ENCODE results near the gene TCEAL1. TPM values are rescaled to one million over a fixed set of nuclear protein-coding genes. Genes with fewer than 3 reads are reported as not detected.

Gene TCEAL1
- total and polyA plus RNA-seq, 11 donors: 16.4 to 33.2 (median 23.1) TPM

DNA sequence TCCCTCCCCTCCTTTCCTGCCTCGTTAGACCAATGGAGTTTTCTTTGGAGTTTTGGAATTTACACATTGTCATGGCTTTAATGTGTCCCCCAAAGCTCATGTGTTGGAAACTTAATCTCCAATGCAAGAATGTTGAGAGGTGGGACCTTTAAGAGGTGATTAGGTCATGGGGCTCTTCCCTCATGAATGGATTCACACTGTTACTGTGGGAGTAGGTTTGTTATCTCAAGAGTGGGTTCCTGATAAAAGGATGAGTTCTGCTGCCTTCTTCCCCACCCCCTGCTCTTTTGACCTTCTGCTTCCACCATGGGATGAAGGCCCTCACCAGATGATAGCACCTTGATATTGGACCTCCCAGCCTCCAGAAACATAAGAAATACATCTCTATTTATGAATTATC, 41.0 kb downstream of the TCEAL1 start:
- DNase-seq (no peak), ATAC-seq (no peak)
- Histone ChIP-seq H3K4me3 (no peak overlapping the region), H3K27ac (no peak overlapping the region), H3K9me3 (no peaks in the 10 kb centered on the region), H3K36me3 (peaks cover 0 to 6% (median 0%) of the 10 kb centered on the region in 9 donors), H3K27me3 (peaks cover 0 to under 1% (median 0%) of the 10 kb centered on the region in 9 donors), H3K4me1 (no peaks in the 10 kb centered on the region)
- 48 to 77% (median 58%) methylated on average over 1 of the region's 1 CpG for WGBS, 4 donors
- TF ChIP-seq, protein P1, sequence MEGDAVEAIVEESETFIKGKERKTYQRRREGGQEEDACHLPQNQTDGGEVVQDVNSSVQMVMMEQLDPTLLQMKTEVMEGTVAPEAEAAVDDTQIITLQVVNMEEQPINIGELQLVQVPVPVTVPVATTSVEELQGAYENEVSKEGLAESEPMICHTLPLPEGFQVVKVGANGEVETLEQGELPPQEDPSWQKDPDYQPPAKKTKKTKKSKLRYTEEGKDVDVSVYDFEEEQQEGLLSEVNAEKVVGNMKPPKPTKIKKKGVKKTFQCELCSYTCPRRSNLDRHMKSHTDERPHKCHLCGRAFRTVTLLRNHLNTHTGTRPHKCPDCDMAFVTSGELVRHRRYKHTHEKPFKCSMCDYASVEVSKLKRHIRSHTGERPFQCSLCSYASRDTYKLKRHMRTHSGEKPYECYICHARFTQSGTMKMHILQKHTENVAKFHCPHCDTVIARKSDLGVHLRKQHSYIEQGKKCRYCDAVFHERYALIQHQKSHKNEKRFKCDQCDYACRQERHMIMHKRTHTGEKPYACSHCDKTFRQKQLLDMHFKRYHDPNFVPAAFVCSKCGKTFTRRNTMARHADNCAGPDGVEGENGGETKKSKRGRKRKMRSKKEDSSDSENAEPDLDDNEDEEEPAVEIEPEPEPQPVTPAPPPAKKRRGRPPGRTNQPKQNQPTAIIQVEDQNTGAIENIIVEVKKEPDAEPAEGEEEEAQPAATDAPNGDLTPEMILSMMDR (IDR thresholded peaks at IDR 0.05): no peak
- TF ChIP-seq POLR2A (IDR thresholded peaks at IDR 0.05): no peak
- intact Hi-C loops (cut with DNase I): no loop called here

DNA sequence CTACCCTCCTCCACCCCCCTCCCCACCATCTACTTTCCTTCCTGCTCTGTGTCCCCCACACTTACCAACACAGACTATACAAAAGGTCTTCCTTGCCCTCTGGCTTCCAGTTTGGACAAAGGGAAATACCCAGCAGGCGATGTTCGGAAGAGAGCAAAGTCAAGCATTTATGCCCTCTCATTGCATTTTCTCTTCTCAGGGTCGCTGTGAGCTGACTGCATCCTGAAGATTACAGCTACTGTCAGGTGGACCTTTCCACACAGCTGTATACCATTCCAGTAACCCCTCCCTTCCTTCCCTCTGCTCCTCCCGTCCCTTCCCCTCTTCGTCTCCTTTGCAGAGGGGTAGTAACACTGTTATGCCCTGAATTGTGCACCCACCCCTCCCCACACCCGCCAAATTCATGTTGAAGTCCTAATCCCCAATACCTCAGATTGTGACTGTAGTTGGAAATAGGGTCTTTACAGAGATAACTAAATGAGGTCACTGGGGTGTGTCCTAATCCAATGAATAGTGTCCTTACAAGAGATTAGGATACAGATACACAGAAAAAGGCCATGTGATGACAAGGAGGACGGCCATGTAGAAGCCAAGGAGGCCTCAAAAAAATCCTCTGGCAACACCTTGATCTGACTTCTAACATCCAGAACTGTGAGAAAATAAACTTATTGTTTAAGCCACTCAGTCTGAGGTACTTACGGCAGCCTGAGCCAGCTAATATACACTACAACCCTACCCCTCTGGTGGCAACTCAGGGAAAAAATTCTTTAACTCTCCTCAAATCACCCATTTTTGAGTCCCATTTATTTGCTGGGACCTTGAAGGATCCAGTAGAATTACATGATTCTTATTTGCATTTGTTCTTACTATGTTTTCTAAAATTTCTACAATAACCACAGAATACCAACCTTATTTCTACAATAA, 46.0 kb downstream of the TCEAL1 start:
- WGBS, 4 donors: 64 to 80% (median 76%) methylated on average over 8 of the region's 8 CpGs
- Histone ChIP-seq H3K27ac (no peak overlapping the region), H3K27me3 (no peaks in the 10 kb centered on the region), H3K36me3 (peaks cover 0 to 57% (median 39%) of the 10 kb centered on the region in 9 donors), H3K9me3 (no peaks in the 10 kb centered on the region), H3K4me3 (no peak overlapping the region), H3K4me1 (no peaks in the 10 kb centered on the region)
- peak in 2 of 4 donors; percentile 18 to 22 for ATAC-seq
- DNase-seq: no peak
- TF ChIP-seq, protein P1 (IDR thresholded peaks at IDR 0.05): no peak
- no peak for TF ChIP-seq POLR2A (IDR thresholded peaks at IDR 0.05)
- intact Hi-C loops (cut with DNase I): no loop called here

DNA sequence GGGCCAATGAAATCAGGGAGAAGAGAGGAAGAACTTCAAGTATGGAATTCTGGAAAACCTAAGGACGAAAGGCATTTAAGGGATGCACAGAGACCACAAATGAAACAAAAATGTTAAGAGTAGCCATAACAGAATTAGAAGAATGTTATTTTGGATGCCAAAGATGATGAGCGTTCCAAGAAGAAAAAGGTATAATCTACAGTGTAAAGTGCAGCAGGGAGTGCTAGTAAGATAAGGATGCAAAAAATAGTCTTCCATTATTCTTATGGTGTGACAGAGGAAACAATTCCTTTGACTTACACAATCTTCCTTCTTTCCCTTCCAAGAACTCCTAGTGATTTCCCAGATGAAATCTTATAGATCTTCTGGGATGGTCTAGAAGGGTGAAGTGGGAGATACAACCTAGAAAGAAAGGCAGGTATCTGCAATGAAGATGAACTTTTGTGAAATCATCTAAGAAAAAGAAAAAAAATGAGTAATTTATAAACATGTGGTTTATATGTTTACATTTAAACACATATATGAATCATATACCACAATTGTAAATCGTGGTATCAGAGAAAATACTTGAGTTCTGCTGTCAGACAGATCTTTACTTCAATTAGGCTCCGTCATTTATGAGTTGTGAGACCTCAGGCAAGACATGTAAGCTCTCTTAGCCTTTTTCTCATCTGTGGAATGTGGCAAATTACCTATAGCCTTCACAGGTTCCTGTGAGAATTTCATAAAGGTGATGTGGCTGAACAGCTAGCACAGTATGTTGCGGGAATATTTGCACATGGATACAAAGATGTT, 49.6 kb downstream of the TCEAL1 start:
- Histone ChIP-seq H3K36me3 (peaks cover 0 to 93% (median 53%) of the 10 kb centered on the region in 9 donors), H3K9me3 (no peaks in the 10 kb centered on the region), H3K27me3 (no peaks in the 10 kb centered on the region), H3K4me3 (no peak overlapping the region), H3K4me1 (peaks cover 0 to 15% (median 2%) of the 10 kb centered on the region in 12 donors), H3K27ac (no peak overlapping the region)
- 70 to 84% (median 78%) methylated on average over 5 of the region's 5 CpGs for WGBS, 4 donors
- intact Hi-C loops (cut with DNase I): no loop called here
- ATAC-seq: no peak
- TF ChIP-seq POLR2A (IDR thresholded peaks at IDR 0.05): no peak
- TF ChIP-seq, protein P1 (IDR thresholded peaks at IDR 0.05): no peak
- no peak for DNase-seq

Other genes starting within 250 kb of the TCEAL1 start
- gene RAB40A, start 109.5 kb upstream of the TCEAL1 start, total RNA-seq: under 1 TPM in 4 of 9 donors, not detected in 5; 0.12 to 0.43 (median 0.17) TPM
- gene RAB40A, start 109.5 kb upstream of the TCEAL1 start, polyA plus RNA-seq: under 1 TPM in 1 of 2 donors, not detected in 1; 0.11 TPM
- 10 to 100 TPM; 50.9 to 75.3 (median 64.8) TPM for gene TCEAL4, start 43.5 kb upstream of the TCEAL1 start, total RNA-seq
- gene TCEAL4, start 43.5 kb upstream of the TCEAL1 start, polyA plus RNA-seq: 100 to 1,000 TPM; 105 to 176 TPM
- 10 to 100 TPM; 16.1 to 26.0 (median 20.2) TPM for gene TCEAL3, start 21.0 kb upstream of the TCEAL1 start, total RNA-seq
- gene TCEAL3, start 21.0 kb upstream of the TCEAL1 start, polyA plus RNA-seq: 10 to 100 TPM; 30.3 to 37.7 TPM
- gene MORF4L2, start 57.7 kb downstream of the TCEAL1 start, total RNA-seq: 100 to 1,000 TPM; 148 to 238 (median 189) TPM
- 100 to 1,000 TPM; 102 to 511 TPM for gene MORF4L2, start 57.7 kb downstream of the TCEAL1 start, polyA plus RNA-seq
- gene TMEM31, start 81.9 kb downstream of the TCEAL1 start, total RNA-seq: not detected
- under 1 TPM in 1 of 2 donors, not detected in 1; 0.38 TPM for gene TMEM31, start 81.9 kb downstream of the TCEAL1 start, polyA plus RNA-seq
- 10 to 100 TPM in 1 of 9 donors, 1 to 10 TPM in 8; 1.2 to 12.5 (median 4.1) TPM for gene PLP1, start 147.9 kb downstream of the TCEAL1 start, total RNA-seq
- gene PLP1, start 147.9 kb downstream of the TCEAL1 start, polyA plus RNA-seq: 1 to 10 TPM; 1.5 to 2.9 TPM
- gene RAB9B, start 203.3 kb downstream of the TCEAL1 start, total RNA-seq: 10 to 100 TPM in 8 of 9 donors, 1 to 10 TPM in 1; 7.6 to 44.7 (median 28.4) TPM
- 1 to 10 TPM; 6.8 to 8.3 TPM for gene RAB9B, start 203.3 kb downstream of the TCEAL1 start, polyA plus RNA-seq